Measurements from ENCODE around the gene ALPL. TPM values are rescaled to one million over a fixed set of nuclear protein-coding genes. Genes with fewer than 3 reads are reported as not detected.

Gene ALPL
- total RNA-seq, 1 donor from 2014 or later: 123 TPM

DNA sequence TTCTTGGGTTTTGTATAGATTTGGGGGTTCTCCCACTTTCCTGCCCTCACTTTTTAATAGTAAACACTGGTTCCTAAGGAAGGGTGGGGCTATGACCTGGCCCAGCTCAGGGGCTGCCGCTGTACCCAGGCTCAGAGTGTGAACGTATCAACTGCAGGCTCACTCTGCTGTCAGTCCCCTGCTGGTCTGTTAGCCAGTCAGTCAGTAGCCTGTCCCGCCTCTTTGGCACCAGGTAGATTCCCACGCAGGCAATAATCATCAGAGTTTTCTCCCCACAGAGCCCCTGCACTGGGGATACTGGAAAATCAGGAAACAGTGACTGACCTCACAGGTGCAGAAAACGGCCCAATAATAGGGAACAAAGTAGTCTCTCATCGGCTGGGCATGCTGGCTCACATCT lies 15.0 kb upstream of the ALPL start:
- no peaks in the 10 kb centered on the region for H3K9me3 ChIP-seq
- intact Hi-C loops (cut with DNase I): no loop called here
- no peak overlapping the region for H3K27ac ChIP-seq
- TF ChIP-seq, protein P1, sequence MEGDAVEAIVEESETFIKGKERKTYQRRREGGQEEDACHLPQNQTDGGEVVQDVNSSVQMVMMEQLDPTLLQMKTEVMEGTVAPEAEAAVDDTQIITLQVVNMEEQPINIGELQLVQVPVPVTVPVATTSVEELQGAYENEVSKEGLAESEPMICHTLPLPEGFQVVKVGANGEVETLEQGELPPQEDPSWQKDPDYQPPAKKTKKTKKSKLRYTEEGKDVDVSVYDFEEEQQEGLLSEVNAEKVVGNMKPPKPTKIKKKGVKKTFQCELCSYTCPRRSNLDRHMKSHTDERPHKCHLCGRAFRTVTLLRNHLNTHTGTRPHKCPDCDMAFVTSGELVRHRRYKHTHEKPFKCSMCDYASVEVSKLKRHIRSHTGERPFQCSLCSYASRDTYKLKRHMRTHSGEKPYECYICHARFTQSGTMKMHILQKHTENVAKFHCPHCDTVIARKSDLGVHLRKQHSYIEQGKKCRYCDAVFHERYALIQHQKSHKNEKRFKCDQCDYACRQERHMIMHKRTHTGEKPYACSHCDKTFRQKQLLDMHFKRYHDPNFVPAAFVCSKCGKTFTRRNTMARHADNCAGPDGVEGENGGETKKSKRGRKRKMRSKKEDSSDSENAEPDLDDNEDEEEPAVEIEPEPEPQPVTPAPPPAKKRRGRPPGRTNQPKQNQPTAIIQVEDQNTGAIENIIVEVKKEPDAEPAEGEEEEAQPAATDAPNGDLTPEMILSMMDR (IDR thresholded peaks at IDR 0.05): no peak
- no peaks in the 10 kb centered on the region for H3K36me3 ChIP-seq
- DNase-seq (no peak), ATAC-seq (no peak)
- H3K4me1 ChIP-seq: no peaks in the 10 kb centered on the region
- no peak overlapping the region for H3K4me3 ChIP-seq
- H3K27me3 ChIP-seq (ENCODE audit: low read depth): no peaks in the 10 kb centered on the region

- Histone ChIP-seq H3K4me1 (no peaks in the 10 kb centered on the region), H3K36me3 (no peaks in the 10 kb centered on the region), H3K27me3 (ENCODE audit: low read depth) (no peaks in the 10 kb centered on the region), H3K9me3 (no peaks in the 10 kb centered on the region), H3K27ac (no peak overlapping the region), H3K4me3 (no peak overlapping the region)
- TF ChIP-seq, protein P1 (IDR thresholded peaks at IDR 0.05): no peak
- intact Hi-C loops (cut with DNase I): no loop called here
- DNase-seq (no peak), ATAC-seq (no peak)
These were observed 13.9 kb upstream of the ALPL start for GRCh38 chr1:21495225-21495820.

DNA sequence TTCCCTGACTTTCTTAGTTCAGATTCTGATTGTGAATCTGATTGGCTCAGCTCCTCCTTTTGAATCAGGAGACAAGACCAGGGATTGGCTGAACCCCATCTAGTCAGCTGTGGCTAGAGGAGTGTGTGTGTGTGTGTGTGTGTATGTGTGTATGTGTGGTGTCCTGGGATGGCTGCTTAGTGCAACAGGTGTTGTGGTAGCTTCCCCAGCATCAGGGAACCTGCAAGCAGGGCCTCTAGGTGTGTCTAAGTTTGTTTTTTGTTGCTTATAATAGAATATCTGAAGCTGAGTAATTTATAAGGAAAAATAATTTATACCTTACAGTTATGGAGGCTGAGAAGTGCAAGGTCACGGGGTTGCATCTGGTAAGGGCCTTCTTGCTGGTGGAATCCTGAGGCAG lies 13.2 kb upstream of the ALPL start:
- Histone ChIP-seq H3K4me1 (no peaks in the 10 kb centered on the region), H3K9me3 (no peaks in the 10 kb centered on the region), H3K27me3 (ENCODE audit: low read depth) (no peaks in the 10 kb centered on the region), H3K4me3 (no peak overlapping the region), H3K27ac (no peak overlapping the region), H3K36me3 (no peaks in the 10 kb centered on the region)
- DNase-seq (no peak), ATAC-seq (no peak)
- TF ChIP-seq, protein P1 (IDR thresholded peaks at IDR 0.05): no peak
- intact Hi-C loops (cut with DNase I): no loop called here

GRCh38 chr1:21496886-21497285 lies 12.3 kb upstream of the ALPL start:
- no peaks in the 10 kb centered on the region for H3K4me1 ChIP-seq
- DNase-seq (no peak), ATAC-seq (no peak)
- no peaks in the 10 kb centered on the region for H3K9me3 ChIP-seq
- H3K36me3 ChIP-seq: no peaks in the 10 kb centered on the region
- H3K4me3 ChIP-seq: no peak overlapping the region
- intact Hi-C loops (cut with DNase I): no loop called here
- no peak overlapping the region for H3K27ac ChIP-seq
- no peaks in the 10 kb centered on the region for H3K27me3 ChIP-seq (ENCODE audit: low read depth)
- TF ChIP-seq, protein P1 (IDR thresholded peaks at IDR 0.05): no peak

DNA sequence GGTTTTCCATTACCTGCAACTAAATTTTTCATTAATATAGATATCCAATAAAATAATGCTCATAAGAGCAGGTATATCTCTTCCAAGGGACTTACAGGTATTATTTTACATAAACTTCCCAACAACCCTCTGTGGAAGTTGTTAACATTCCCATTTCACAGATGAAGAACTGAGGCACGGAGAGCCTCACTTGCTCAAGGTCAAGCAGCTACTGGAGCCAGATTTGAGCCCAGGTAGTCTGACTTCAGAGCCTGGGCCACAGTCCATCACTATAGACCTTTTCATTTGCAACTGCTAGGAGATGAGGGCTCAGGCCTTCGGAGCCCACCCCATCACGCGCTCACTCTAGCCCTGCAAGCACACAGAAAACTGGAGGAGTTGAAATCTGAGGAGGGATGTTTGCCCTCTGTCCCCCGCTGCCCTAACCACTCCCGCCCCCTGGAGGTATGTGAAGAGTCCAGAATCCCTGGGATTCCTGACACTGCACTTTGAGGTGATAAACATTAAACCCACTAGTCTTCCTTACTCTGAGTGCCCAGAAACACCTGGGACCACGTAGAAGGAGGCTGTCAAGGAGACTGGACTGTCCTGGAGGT lies 11.7 kb upstream of the ALPL start:
- DNase-seq (no peak), ATAC-seq (no peak)
- no peaks in the 10 kb centered on the region for H3K4me1 ChIP-seq
- H3K27ac ChIP-seq: no peak overlapping the region
- no peaks in the 10 kb centered on the region for H3K36me3 ChIP-seq
- H3K4me3 ChIP-seq: no peak overlapping the region
- no peaks in the 10 kb centered on the region for H3K9me3 ChIP-seq
- TF ChIP-seq, protein P1 (IDR thresholded peaks at IDR 0.05): no peak
- no peaks in the 10 kb centered on the region for H3K27me3 ChIP-seq (ENCODE audit: low read depth)
- intact Hi-C loops (cut with DNase I): no loop called here

Measured in lower lobe of right lung (tissue), 2 donors.